A549 treated with DMSO at 1 μM for 4 hours (cell line): ENCODE data around the gene C11orf65. TPM values are rescaled to one million over a fixed set of nuclear protein-coding genes. Genes with fewer than 3 reads are reported as not detected.

Experiments
- total RNA-seq: library from RNA; stranded (reverse); fragments of 200-300 nt; extraction: Qiagen RNA extraction; gene quantifications from 5 replicates; pipeline ENCODE4 v1.2.3, GENCODE V29; 2022; ENCODE audit warnings: low read depth

Gene C11orf65, protein sequence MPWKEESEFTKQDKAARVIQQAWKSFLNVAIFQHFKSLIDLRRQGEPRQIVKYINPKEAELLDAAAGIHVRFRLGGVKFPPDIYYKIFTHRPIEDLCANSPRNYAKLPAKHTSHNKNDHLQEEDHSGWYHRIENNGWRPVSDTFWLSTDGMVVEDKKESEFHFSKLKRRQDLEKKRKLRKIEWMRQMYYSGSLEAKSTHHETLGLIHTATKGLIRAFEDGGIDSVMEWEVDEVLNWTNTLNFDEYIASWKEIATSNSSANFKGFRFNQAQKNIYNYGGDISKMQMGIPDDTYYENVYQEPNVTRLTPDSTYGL
- 0.13 to 0.44 TPM (median 0.36 TPM) in 5 replicates for total RNA-seq

DNA sequence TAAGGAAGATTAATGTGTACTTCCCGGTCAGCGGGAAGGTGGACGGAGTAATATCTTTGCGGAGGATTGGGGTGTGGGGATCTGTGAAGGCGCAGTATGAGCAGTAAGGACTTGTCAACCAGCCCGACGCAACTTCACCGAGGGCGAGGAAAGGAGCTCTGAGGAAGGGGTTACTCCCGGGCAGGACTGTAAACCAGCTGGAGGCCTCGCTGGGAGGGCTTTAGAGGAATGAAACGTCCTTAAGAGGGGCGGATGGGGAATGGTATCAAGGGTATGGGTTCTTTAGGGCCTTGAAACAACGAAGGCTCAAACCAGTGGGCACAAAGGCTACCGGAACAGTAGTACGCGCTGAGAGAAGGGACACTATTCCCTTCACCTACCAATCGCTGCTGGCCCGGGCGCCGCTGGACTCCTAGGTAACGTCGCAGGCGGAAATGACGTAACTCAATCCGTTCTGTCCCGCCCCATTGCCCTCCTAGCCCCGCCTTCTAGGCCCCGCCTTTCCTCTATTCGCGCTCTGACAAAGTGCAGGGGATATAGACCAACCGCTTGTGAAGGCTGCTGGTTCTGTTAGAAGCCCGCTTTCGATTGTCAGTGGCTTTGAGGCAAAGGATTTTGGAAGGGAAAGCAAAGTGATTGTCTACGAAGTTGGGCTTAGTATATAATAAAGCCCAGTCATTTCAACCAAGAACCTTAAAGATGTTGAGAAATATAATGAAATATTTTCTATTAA is at the start of gene C11orf65:
TSS of gene C11orf65 (minus strand) at position 439 of the 733 bp plus-strand sequence. CDS start 5,970 bp downstream, outside the sequence.

DNA sequence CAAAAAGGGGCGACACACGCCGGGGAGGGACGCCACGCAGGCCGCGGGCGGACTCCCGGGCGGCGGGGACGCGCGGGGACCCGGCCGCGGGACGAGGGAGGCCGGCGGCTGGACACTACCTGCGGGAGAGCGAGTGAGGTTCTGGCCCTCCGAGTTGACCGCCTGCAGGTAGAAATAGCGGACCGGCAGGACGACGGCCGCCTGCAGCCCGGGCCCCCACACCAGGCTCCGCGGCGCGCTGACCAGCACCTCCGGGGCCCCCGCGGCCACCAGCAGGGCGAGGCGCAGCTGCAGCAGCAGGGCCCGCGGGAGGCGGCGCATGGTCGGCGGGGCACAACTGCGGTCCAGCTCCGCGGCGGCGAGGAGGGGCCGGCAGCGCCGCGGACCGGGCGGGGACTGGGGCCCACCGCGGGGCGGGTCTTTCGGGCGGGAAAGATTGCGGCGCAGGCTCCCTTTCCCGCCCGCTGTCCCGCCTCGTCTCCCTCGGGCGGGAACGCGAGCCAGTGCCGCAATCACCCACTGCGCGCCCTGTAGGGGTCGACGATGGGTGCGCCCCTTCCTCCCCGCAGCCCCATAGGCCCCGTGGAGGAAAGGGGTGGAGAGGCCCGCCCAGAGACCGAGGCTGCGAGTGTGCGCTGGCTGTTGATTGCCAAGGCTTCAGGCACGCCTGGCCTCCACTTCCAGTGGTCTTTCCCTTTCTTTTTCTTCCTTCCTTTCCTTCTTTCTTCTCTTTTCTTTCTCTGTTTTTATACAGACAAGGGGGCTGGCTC is 30.9 kb upstream of the C11orf65 start, which contains the start of gene POGLUT3:
TSS of gene POGLUT3 (minus strand) at position 339 of the 770 bp plus-strand sequence. CDS start at position 321, 18 bp downstream.

Other genes starting within 250 kb of the C11orf65 start
- gene NPAT, start 244.9 kb downstream of the C11orf65 start, total RNA-seq: 4.0 to 6.6 TPM (median 5.9 TPM) in 5 replicates
- 8.6 to 12.0 TPM (median 11.6 TPM) in 5 replicates for gene ATM, start 244.5 kb downstream of the C11orf65 start, total RNA-seq
- 9.1 to 13.2 TPM (median 11.6 TPM) in 5 replicates for gene POGLUT3, start 30.9 kb upstream of the C11orf65 start, total RNA-seq
- gene EXPH5, start 126.2 kb upstream of the C11orf65 start, total RNA-seq: 0.02 to 0.07 TPM (median 0.04 TPM) in 5 replicates
- gene DDX10, start 197.5 kb upstream of the C11orf65 start, total RNA-seq: 58.1 to 72.9 TPM (median 61.7 TPM) in 5 replicates